Activated naive CD4-positive, alpha-beta T cell treated with anti-CD3 and anti-CD28 coated beads, Interleukin-2, amount 50 U/mL, for 24 hours (primary cell): Measurements from ENCODE around the gene SPATA2.
"Not testable (repeated sequence)": the region's sequence is repeated elsewhere in the genome, so short reads cannot be mapped to it uniquely, and the experiment has no call there.

Experiments
- H3K27ac Mint-ChIP-seq: one replicate; pipeline ENCODE4 v1.8.0; 2021; ENCODE audit warnings: mild to moderate bottlenecking, mixed read lengths
- H3K27me3 Mint-ChIP-seq: one replicate; pipeline ENCODE4 v1.8.0; 2021; ENCODE audit warnings: mixed read lengths
- H3K36me3 Mint-ChIP-seq: one replicate; pipeline ENCODE4 v1.8.0; 2021; ENCODE audit warnings: mixed read lengths
- H3K4me1 Mint-ChIP-seq: one replicate; pipeline ENCODE4 v1.8.0; 2021; ENCODE audit warnings: mixed read lengths
- H3K4me3 Mint-ChIP-seq: one replicate; pipeline ENCODE4 v1.8.0; 2021; ENCODE audit warnings: mild to moderate bottlenecking, mixed read lengths
- H3K9me3 Mint-ChIP-seq: one replicate; pipeline ENCODE4 v1.8.0; 2021; ENCODE audit warnings: mixed read lengths

The SPATA2 gene

GRCh38 chr20:49865559-49865958, 49.8 kb downstream of the SPATA2 start:
- no peak overlapping the region for H3K4me3 Mint-ChIP-seq
- H3K27me3 Mint-ChIP-seq, result no peaks in the 10 kb centered on the region
- H3K9me3 Mint-ChIP-seq, result no peaks in the 10 kb centered on the region
- no peak overlapping the region for H3K27ac Mint-ChIP-seq
- H3K4me1 Mint-ChIP-seq, result no peaks in the 10 kb centered on the region
- peaks cover 8% of the 10 kb centered on the region for H3K36me3 Mint-ChIP-seq

- H3K4me1 Mint-ChIP-seq, result no peaks in the 10 kb centered on the region
- H3K9me3 Mint-ChIP-seq, result no peaks in the 10 kb centered on the region
- H3K27me3 Mint-ChIP-seq, result no peaks in the 10 kb centered on the region
- H3K27ac Mint-ChIP-seq, result no peak overlapping the region
- peaks cover 6% of the 10 kb centered on the region for H3K36me3 Mint-ChIP-seq
- no peak overlapping the region for H3K4me3 Mint-ChIP-seq
Observed at GRCh38 chr20:49863666-49864065, 51.7 kb downstream of the SPATA2 start.

- Mint-ChIP-seq H3K27ac (no peak overlapping the region), H3K4me3 (no peak overlapping the region), H3K9me3 (no peaks in the 10 kb centered on the region), H3K4me1 (no peaks in the 10 kb centered on the region), H3K27me3 (no peaks in the 10 kb centered on the region), H3K36me3 (peaks cover 6% of the 10 kb centered on the region)
Observed at GRCh38 chr20:49862607-49863200, 52.6 kb downstream of the SPATA2 start.

- H3K27ac Mint-ChIP-seq, result peak overlapping the region; percentile 14
- H3K4me3 Mint-ChIP-seq, H3K36me3 Mint-ChIP-seq, H3K27me3 Mint-ChIP-seq, H3K4me1 Mint-ChIP-seq, H3K9me3 Mint-ChIP-seq: not testable (repeated sequence)
Observed at GRCh38 chr20:49861232-49861631, 54.1 kb downstream of the SPATA2 start.

GRCh38 chr20:49859807-49860206, 55.5 kb downstream of the SPATA2 start:
- Mint-ChIP-seq H3K36me3 (peaks cover 7% of the 10 kb centered on the region), H3K4me3 (no peak overlapping the region), H3K9me3 (no peaks in the 10 kb centered on the region), H3K4me1 (no peaks in the 10 kb centered on the region), H3K27ac (no peak overlapping the region), H3K27me3 (no peaks in the 10 kb centered on the region)

- no peak overlapping the region for H3K4me3 Mint-ChIP-seq
- no peaks in the 10 kb centered on the region for H3K27me3 Mint-ChIP-seq
- no peaks in the 10 kb centered on the region for H3K9me3 Mint-ChIP-seq
- peaks cover 7% of the 10 kb centered on the region for H3K36me3 Mint-ChIP-seq
- no peak overlapping the region for H3K27ac Mint-ChIP-seq
- H3K4me1 Mint-ChIP-seq, result no peaks in the 10 kb centered on the region
Observed at GRCh38 chr20:49859011-49859410, 56.3 kb downstream of the SPATA2 start.

GRCh38 chr20:49858076-49858585, 57.2 kb downstream of the SPATA2 start:
- H3K4me1 Mint-ChIP-seq, result no peaks in the 10 kb centered on the region
- H3K27me3 Mint-ChIP-seq, result no peaks in the 10 kb centered on the region
- H3K4me3 Mint-ChIP-seq, result no peak overlapping the region
- H3K27ac Mint-ChIP-seq, result no peak overlapping the region
- no peaks in the 10 kb centered on the region for H3K9me3 Mint-ChIP-seq
- peaks cover 7% of the 10 kb centered on the region for H3K36me3 Mint-ChIP-seq

- Mint-ChIP-seq H3K27ac (no peak overlapping the region), H3K4me3 (no peak overlapping the region), H3K27me3 (no peaks in the 10 kb centered on the region), H3K9me3 (no peaks in the 10 kb centered on the region), H3K4me1 (no peaks in the 10 kb centered on the region), H3K36me3 (peaks cover 8% of the 10 kb centered on the region)
Observed at GRCh38 chr20:49856904-49857303, 58.4 kb downstream of the SPATA2 start.

- Mint-ChIP-seq H3K4me3 (no peak overlapping the region), H3K27me3 (no peaks in the 10 kb centered on the region), H3K36me3 (peaks cover 8% of the 10 kb centered on the region), H3K4me1 (peaks cover 15% of the 10 kb centered on the region), H3K27ac (no peak overlapping the region), H3K9me3 (no peaks in the 10 kb centered on the region)
Observed at GRCh38 chr20:49854190-49854875, 61.0 kb downstream of the SPATA2 start.

- Mint-ChIP-seq H3K9me3 (no peaks in the 10 kb centered on the region), H3K4me3 (no peak overlapping the region), H3K36me3 (peaks cover 10% of the 10 kb centered on the region), H3K4me1 (peaks cover 18% of the 10 kb centered on the region), H3K27me3 (no peaks in the 10 kb centered on the region), H3K27ac (no peak overlapping the region)
Observed at GRCh38 chr20:49853640-49854039, 61.7 kb downstream of the SPATA2 start.
